Stimulated activated CD8-positive, alpha-beta memory T cell treated with anti-CD3 and anti-CD28 coated beads, Interleukin-15, amount 100 ng/mL, for 1 hour (primary cell): ENCODE data around the gene UNC13A.

Experiments used
- DNase-seq: peaks from one replicate; pipeline ENCODE4 v3.0.0-alpha.2; 2020; ENCODE audit warnings: low read depth

UNC13A gene

DNA sequence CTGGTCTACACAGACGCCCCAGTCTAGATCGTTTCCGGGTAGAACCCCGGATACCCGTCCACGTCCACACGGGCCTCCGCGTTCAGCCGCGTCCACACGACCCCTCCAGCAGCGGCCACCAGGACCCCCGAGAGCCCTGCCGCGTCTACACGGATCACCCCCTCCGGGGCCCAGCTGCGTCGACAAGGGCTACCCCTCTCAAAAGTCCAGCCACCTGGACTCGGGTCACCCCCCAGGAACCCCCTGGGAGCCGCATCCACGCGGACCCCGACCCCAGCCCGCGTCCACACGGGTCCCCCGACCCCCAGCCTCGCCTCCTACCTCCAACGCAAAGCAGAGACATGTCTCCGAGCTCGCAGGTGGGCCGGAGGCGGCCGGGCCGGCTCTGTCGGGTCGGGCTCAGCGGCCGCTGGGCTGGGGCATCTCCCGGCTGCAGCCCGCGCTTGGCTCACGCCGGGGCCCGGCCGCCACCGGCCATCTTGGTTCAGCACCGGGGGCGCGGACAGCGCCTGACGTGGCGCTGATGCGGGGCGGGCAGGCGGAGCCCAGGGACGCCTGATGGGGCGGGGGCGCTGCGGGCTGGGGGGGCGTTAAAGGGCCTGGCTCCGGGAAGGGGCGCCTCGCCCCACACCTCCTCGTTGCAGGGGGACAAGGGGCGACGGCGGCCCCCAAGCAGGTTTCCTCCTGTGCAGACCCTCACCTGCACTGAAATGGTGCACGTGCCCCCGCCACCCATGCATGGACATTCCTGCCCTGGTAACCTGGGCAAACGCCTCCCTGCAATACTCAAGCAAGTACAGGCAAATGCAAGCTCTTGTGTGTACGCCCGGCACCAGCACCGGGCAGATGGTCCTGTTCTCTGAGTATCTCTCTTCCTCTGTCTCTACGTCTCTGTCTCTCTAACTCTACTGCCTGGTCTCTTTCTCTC is at the start of gene UNC13A:
Gene UNC13A (minus strand): TSS at position 498 of the 928 bp plus-strand sequence. CDS start 155 bp downstream, at position 343.
- DNase-seq, result no peak

DNA sequence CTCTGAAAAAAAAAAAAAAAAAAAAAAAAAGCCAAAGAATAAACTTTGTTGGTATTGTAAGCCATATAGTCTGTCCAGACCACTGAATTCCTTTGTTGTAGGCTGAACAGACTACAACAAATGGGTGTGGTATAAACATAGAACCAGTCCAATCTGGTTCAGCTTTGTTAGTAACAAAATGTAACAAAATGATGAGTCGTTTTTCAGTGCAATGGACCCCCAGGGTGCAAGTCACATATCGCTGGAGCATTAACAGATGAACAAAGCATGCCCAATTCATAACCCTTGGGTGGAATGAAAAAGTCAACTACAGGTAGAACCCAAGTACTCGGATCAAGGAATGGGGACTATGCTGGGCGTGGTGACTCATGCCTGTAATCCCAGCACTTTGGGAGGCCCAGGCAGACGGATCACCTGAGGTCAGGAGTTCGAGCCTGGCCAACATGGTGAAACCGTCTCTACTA is 49.6 kb upstream of the UNC13A start:
- no peak for DNase-seq

DNA sequence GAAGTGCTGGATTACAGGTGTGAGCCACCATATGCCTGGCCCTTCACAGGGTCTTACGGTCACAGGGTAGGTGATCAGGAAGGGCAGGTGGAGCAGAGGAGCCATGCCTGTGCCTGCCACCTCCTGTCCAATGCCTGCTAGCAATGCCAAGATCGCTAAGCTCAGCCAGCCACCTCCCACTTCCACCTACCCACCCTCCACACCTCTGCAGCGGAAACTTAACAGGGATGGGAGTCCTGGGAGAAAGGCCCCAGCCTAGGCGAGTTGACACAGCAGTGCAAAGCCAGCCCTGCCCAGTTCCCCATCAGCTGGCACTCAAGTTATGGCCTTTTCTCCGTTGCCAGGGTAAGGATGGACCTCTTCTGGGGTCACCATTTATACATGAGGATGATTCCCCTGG is 47.3 kb upstream of the UNC13A start:
- no peak for DNase-seq

DNA sequence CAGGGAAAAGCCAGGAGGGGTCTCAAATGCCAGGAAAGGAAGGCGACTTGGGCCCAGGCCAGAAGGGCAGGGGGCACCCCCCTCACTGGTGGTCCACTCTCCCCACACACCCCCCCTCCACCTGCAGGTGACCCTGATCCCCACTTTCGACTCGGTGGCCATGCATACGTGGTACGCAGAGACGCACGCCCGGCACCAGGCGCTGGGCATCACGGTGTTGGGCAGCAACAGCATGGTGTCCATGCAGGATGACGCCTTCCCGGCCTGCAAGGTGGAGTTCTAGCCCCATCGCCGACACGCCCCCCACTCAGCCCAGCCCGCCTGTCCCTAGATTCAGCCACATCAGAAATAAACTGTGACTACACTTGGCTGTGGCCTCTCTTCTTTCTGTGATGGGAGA is 46.0 kb upstream of the UNC13A start:
- no peak for DNase-seq

DNA sequence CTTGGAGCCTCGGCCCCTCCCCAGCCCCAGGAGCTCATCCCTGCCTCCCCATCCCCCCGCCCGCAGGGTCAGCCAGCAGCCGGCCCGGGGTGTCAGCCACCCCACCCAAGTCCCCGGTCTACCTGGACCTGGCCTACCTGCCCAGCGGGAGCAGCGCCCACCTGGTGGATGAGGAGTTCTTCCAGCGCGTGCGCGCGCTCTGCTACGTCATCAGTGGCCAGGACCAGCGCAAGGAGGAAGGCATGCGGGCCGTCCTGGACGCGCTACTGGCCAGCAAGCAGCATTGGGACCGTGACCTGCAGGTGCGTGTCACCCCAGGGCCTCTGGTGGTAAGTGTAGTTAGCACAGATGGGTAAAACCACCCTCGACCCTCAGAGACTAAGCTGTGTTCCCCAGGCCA is 45.0 kb upstream of the UNC13A start:
- DNase-seq, result no peak

DNA sequence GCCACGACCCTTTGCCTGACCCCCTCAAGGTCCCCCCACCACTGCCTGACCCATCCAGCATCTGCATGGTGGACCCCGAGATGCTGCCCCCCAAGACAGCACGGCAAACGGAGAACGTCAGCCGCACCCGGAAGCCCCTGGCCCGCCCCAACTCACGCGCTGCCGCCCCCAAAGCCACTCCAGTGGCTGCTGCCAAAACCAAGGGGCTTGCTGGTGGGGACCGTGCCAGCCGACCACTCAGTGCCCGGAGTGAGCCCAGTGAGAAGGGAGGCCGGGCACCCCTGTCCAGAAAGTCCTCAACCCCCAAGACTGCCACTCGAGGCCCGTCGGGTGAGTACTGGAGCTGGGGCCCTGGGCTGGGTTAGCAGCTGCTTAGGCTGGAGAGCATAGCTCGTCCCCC is 39.7 kb upstream of the UNC13A start:
- DNase-seq, result no peak

DNA sequence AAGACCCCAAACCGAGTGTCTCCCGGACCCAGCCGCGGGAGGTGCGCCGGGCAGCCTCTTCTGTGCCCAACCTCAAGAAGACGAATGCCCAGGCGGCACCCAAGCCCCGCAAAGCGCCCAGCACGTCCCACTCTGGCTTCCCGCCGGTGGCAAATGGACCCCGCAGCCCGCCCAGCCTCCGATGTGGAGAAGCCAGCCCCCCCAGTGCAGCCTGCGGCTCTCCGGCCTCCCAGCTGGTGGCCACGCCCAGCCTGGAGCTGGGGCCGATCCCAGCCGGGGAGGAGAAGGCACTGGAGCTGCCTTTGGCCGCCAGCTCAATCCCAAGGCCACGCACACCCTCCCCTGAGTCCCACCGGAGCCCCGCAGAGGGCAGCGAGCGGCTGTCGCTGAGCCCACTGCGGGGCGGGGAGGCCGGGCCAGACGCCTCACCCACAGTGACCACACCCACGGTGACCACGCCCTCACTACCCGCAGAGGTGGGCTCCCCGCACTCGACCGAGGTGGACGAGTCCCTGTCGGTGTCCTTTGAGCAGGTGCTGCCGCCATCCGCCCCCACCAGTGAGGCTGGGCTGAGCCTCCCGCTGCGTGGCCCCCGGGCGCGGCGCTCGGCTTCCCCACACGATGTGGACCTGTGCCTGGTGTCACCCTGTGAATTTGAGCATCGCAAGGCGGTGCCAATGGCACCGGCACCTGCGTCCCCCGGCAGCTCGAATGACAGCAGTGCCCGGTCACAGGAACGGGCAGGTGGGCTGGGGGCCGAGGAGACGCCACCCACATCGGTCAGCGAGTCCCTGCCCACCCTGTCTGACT is 39.0 kb upstream of the UNC13A start:
- DNase-seq, result no peak

DNA sequence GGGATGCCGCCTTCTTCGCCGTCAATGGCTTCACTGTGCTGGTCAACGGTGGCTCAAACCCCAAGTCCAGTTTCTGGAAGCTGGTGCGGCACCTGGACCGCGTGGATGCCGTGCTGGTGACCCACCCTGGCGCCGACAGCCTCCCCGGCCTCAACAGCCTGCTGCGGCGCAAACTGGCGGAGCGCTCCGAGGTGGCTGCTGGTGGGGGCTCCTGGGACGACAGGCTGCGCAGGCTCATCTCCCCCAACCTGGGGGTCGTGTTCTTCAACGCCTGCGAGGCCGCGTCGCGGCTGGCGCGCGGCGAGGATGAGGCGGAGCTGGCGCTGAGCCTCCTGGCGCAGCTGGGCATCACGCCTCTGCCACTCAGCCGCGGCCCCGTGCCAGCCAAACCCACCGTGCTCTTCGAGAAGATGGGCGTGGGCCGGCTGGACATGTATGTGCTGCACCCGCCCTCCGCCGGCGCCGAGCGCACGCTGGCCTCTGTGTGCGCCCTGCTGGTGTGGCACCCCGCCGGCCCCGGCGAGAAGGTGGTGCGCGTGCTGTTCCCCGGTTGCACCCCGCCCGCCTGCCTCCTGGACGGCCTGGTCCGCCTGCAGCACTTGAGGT is 38.1 kb upstream of the UNC13A start:
- DNase-seq, result no peak

DNA sequence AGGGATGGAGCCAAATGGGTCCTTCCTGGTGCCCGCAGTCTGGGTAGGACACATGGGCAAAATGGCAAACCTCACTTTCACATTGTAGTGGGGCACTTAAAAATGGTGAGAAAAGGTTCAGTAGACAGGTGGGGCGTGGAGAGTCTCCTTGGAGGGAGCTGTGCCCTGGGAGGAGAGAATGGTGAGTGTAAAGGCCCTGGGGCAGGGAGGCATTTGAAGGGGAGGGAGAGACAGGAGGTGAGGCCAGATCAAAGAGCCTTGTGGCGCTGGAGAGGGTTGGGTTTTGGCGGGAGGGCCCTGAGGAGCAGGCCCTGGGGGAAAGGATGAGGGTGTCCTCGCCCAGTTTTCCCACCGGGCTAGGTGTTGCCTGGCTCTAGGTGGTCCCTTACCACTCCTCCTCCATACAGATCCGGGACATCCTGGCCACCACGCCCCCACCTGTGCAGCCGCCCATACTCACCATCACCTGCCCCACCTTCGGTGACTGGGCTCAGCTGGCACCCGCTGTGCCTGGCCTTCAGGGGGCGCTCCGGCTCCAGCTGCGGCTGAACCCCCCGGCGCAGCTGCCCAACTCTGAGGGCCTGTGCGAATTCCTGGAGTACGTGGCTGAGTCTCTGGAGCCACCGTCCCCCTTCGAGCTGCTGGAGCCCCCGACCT is 37.4 kb upstream of the UNC13A start:
- DNase-seq, result no peak

DNA sequence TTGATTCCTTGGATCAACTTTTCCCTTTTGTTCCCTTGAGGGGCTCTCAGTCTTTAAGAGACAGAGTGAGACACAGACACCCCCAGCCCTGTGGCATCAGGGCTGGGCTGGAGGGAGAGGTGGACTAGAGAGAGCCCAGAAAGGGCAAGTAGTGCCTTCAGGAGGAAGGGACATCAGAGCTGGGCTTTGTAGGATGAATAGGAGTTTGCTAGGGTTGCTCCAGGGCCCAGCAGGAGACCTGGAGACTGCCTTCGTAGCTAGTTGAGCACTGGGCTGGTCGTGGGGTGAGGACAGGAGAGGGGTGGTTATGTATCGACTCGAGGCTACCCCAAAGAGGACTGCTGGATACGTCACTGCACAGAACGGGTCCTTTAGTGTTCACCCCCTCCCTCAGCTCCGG is 36.5 kb upstream of the UNC13A start:
- no peak for DNase-seq

DNA sequence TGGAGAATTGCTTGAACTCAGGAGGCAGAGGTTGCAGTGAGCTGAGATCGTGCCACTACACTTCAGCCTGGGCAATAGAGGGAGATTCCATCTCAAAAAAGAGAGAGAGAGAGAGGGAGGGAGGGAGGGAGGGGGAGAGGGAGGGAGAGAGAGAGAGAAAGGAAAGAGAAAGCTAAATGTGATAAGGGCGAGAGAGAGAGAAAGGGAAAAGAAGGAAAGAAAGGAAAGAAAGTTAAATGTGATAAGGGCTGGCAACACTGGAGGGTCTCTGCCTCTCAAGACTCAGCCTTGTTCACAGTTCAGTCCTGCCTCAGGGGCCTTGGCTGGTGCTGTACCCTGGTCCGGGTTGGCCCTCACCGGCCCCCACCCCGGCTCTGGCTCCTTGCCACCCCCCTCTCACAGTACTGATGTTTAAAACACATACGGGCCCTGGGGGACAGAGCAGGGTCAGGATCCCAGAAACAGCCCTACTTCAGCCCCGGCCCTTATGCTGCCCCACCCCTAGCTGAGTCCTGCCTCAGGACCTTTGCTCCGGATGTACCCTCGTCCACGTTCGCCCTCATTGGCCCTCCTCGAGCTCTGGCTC is 34.6 kb upstream of the UNC13A start:
- DNase-seq, result no peak

DNA sequence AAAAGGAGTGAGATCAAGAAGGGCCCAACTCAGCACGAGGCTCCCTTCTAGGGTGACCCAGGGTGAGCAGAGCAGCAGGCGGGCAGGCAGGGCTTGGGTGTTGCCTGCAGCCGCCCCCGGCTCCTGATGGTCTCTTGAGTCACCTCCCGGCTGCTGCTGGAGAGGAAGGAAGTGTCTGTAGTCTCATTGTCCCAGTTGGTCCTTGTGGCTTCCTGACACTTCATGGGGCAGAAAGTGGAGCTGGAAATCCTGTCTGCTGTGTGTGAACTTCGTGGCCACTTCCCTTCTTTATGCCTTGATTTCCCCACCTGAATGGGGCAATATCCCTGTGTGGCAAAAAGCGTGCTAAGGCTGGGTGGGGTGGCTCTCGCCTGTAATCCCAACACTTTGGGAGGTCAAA is 33.7 kb upstream of the UNC13A start:
- DNase-seq, result no peak

DNA sequence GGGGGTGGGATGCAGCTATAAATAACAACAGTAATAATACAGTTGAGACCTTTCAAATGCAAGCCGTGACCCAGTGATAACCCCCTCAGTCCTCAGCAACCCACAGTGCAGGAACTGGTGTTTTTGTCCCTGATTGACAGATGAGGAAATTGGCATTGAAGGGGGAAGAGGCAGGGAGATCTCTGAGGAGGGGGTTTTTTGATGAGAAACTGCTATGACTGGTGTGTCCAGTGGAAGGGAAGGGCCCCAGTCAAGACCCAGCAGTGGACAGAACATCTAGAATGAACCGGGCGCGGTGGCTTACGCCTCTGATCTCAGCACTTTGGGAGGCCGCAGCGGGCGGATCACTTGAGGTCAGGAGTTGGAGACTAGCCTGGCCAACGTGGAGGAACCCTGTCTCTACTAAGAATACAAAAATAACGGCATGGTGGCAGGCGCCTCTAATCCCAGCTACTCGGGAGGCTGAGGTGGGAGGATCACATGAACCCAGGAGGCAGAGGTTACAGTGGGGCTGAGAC is 33.0 kb upstream of the UNC13A start:
- DNase-seq, result no peak

DNA sequence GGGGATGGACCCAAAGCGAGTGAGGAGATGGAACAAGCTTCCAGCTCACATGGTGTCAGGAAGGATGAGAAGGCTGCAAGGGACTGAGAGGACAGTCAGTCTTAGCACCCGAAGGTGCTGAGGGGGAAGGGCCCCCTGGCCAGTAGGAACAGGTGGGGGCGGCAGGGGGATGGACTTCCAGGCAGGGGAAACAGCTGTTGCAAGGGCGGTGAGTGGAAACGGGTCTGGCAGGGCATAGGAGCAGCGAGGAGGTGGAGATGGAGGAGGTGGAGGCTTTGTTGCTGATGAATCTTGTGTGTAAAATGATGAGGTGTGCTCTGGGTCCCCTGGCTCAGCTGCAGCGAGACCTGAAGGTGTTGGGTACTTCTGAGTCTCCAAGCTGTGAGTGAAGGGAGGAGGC is 32.3 kb upstream of the UNC13A start:
- no peak for DNase-seq

DNA sequence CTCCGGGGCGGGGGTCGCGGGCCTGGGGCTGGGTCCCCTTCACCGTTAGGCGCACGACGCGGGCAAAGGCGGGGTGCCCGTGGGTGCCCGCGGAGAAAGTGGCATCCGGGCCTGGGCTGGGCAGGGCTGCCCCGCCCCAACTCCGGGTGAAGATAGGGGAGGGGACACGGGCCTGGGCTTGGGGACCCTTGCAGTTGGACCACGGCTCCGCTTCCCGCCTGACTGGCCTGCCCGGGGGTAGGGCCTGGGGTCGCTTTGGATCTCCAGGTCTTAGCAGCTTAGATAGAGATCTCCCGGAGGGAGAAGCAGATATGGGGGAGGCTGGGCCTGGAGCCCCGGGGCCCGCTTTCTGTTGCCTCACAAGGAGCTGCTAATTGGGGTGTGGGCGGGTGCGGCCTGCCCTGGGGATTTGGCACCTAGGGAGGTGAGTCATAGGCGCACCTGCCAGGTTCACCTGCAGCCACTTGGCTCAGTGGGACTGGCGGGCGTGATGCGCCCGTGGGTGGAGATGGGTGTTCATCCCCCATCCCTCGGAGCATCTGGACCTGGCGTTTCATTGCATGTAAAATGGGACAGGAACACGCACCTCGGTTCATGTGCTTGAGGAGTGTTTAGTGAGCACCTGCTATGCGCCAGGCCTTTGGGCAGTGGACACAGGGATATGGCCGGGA is 31.7 kb upstream of the UNC13A start:
- no peak for DNase-seq

DNA sequence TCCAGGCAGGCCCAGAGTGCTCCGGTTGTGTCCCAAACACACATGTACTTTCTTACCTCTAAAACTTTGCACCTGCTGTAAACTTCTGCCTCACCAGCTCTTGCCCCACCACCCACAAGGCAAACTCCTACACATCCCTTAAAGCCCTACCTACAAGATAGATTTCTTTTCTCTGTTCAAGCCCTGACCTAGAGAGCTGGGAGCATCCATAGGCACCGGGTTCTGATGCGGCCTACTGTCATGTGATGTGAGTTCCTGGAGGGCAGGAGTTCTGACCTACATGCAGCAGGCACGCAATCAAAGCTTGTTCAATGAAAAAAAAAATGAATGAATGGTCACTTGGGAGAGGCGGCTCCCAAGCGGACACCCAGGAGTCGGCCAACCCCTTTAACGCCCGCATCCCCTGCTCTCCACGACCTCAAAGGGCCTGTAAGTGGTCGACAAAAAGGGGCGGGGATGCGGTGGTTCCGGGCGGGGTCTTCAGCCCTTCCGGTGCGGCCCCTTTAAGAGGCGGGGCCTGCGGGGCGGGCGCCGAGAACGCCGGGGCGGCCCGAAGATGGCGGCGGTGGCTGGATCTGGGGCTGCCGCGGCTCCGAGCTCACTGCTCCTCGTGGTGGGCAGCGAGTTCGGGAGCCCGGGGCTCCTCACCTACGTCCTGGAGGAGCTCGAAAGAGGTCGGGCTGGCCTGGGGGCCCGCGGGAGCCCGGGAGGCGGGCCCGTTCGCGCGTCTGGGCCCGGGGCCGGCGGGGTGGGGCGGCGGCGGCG is 31.0 kb upstream of the UNC13A start, which contains the start of gene MAP1S:
Gene MAP1S (plus strand): TSS at position 534 of the 765 bp plus-strand sequence. CDS start 23 bp downstream, at position 557.
- DNase-seq, result peak; percentile 31

DNA sequence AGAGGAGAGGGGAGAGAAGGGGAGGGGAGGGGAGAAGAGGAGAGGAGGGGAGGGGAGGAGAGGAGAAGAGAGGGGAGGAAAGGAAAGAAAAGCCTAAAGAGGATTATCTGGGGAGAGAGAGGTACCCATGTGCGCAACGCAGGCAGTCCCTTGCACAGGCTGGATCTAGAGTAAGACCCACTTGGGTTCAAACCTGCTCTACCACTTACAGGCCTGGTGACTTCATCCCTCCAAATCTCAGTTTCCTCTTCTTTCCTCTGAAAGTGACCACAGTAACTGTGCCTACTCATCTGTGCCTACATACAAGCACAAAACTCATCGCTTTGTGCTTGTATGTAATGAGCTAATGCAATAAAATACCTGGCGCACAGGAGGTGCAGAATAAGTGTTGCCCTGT is 30.4 kb upstream of the UNC13A start:
- no peak for DNase-seq

DNA sequence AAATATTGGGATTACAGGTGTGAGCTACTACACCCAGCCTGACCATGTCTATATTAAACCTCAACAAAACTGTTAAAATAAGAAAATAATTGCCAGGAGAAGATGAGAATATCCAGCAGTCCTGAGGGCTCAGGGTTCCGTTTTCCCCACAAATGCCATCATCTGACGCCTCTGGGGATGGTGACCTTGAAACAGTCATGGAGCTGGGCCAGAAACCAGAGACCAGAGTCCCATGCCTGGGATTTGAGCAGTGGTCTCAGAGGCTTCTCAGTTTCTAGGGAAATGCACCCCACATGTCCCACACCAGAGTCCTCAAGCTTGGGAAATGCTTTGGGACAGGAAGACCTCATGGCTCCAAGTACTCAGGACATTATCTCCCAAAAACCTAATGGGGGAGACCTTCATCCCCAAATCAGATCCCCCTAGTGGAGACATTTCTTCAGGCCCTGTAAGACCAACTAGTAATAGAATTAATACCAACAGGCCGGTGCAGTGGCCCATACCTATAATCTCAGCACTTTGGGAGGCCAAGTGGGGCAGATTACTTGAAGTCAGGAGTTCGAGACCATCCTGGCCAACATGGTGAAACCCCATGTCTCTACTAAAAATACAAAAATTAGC is 28.3 kb upstream of the UNC13A start:
- DNase-seq, result no peak

DNA sequence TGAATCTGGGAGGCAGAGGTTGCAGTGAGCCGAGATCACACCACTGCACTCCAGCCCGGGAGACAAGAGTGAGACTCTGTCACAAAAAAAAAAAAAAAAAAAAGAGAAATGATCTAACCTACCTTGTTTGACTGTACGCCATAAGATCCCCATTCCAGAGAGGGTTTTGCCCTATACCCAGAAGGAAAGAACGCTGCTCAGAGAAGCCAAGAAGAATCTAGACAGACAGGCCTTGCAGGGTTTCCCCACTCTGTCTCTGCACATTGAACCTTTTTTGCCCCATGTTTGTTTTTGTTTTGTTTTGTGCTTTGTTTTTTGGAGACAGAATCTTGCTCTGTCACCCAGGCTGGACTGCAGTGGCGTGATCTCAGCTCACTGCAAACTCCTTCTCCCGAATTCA is 23.7 kb upstream of the UNC13A start:
- no peak for DNase-seq
